Endothelial cell of umbilical vein (primary cell): Measurements from ENCODE around the gene RELT. TPM values are rescaled to one million over a fixed set of nuclear protein-coding genes. Genes with fewer than 3 reads are reported as not detected.

Source experiments
- BruUV-seq: library from RNA; stranded (reverse); fragments of 400-500 nt; replicated peaks from 2 replicates; lab custom pipeline; 2021; lab: Mats Ljungman, UMichigan
- CTCF ChIA-PET: fragments of 300-600, 350-600 bp; sonication (Branson Sonifier 250); formaldehyde crosslinking; loops from one replicate; lab custom pipeline; 2021; ENCODE audit warnings: antibody characterized with exemption, inconsistent platforms; lab: Charles Lee
- POLR2A ChIA-PET: fragments of 300-600, 350-600 bp; sonication (Branson Sonifier 250); formaldehyde crosslinking; loops from one replicate; lab custom pipeline; 2021; ENCODE audit warnings: antibody characterized with exemption, inconsistent platforms; lab: Charles Lee
- DNase-seq: peaks from one replicate; pipeline ENCODE4 v3.0.0-alpha.2; 2011; ENCODE audit warnings: low read depth, low spot score
- FAIRE-seq: peaks from 2 replicates; lab custom pipeline; 2011; peaks lifted over from hg19 to GRCh38; lab: Jason Lieb, UNC
- H2AFZ ChIP-seq: 2 replicates; pipeline ENCODE4 v1.6.0; 2012; ENCODE audit warnings: low read depth, low read length, control low read depth, inconsistent platforms
- H3K27ac ChIP-seq: 2 replicates; pipeline ENCODE4 v1.5.1; 2011; ENCODE audit warnings: low read depth, mild to moderate bottlenecking, control low read depth, low read length, moderate library complexity; ENCODE audit not compliant: insufficient read depth
- H3K27me3 ChIP-seq, 2 experiments: 2 replicates each; pipeline versions ENCODE4 v1.6.0 to v1.6.1; 2011; ENCODE audit warnings: low read length in 2 of 2, mixed read lengths in 1 of 2; ENCODE audit not compliant: control insufficient read depth in 2 of 2, insufficient read depth in 2 of 2
- H3K36me3 ChIP-seq, 2 experiments: 2 replicates in 1 of 2; 3 replicates in 1 of 2; pipeline ENCODE4 v1.5.1; 2011; ENCODE audit warnings: low read length in 2 of 2, mild to moderate bottlenecking in 1 of 2, moderate library complexity in 1 of 2; ENCODE audit not compliant: control insufficient read depth in 2 of 2, insufficient read depth in 2 of 2; ENCODE audit errors: extremely low read depth in 1 of 2
- H3K4me1 ChIP-seq: 3 replicates; pipeline ENCODE4 v1.5.1; 2011; ENCODE audit warnings: mild to moderate bottlenecking, low read length; ENCODE audit not compliant: control insufficient read depth, insufficient read depth; ENCODE audit errors: extremely low read depth
- H3K4me2 ChIP-seq: 2 replicates; pipeline ENCODE4 v1.6.1; 2011; ENCODE audit warnings: low read length, control low read depth, mixed read lengths; ENCODE audit not compliant: insufficient read depth
- H3K4me3 ChIP-seq, 3 experiments: fragments of 200-600 bp in 1 of 3; sonication (generic), shearing (Covaris generic) in 1 of 3; replicated peaks in 1 of 3; 2 replicates each; pipeline ENCODE4 v1.5.1; 2011 to 2016; ENCODE audit warnings: control low read depth in 3 of 3, low read length in 3 of 3, mild to moderate bottlenecking in 2 of 3, inconsistent platforms in 1 of 3, low read depth in 1 of 3, moderate library complexity in 1 of 3; ENCODE audit not compliant: insufficient read depth in 1 of 3
- H3K79me2 ChIP-seq: 2 replicates; pipeline ENCODE4 v1.6.0; 2012; ENCODE audit warnings: low read length, inconsistent platforms; ENCODE audit not compliant: control insufficient read depth, insufficient read depth
- H3K9ac ChIP-seq: replicated peaks from 2 replicates; pipeline ENCODE3; 2011; ENCODE audit warnings: low read length, control low read depth; ENCODE audit not compliant: insufficient read depth; ENCODE audit errors: extremely low read depth
- H3K9me1 ChIP-seq: replicated peaks from 3 replicates; pipeline ENCODE4 v1.6.0; 2011; ENCODE audit warnings: mild to moderate bottlenecking, low read length; ENCODE audit not compliant: control insufficient read depth, insufficient read depth; ENCODE audit errors: extremely low read depth
- H3K9me3 ChIP-seq: replicated peaks from 2 replicates; pipeline ENCODE4 v1.5.1; 2012; ENCODE audit warnings: low read length, inconsistent platforms; ENCODE audit not compliant: control insufficient read depth, insufficient read depth
- H4K20me1 ChIP-seq: replicated peaks from 2 replicates; pipeline ENCODE3; 2011; ENCODE audit warnings: mild to moderate bottlenecking, low read length; ENCODE audit not compliant: control insufficient read depth, insufficient read depth; ENCODE audit errors: extremely low read depth
- EZH2 ChIP-seq: IDR thresholded peaks from 2 replicates; pipeline ENCODE4 v1.6.1; 2012; ENCODE audit warnings: borderline replicate concordance, low read depth, mild to moderate bottlenecking, moderate library complexity, low read length, inconsistent platforms; ENCODE audit not compliant: severe bottlenecking
- FOS ChIP-seq: IDR thresholded peaks from 2 replicates; pipeline ENCODE4 v1.6.1; 2011; ENCODE audit warnings: mild to moderate bottlenecking, low read length, moderate library complexity, borderline replicate concordance; ENCODE audit not compliant: insufficient read depth
- GATA2 ChIP-seq: IDR thresholded peaks from 2 replicates; pipeline ENCODE4 v1.7.0; 2011; ENCODE audit warnings: low read depth, mild to moderate bottlenecking, moderate library complexity, mixed read lengths, low read length; ENCODE audit not compliant: insufficient read length, insufficient read depth
- JUN ChIP-seq: IDR thresholded peaks from 2 replicates; pipeline ENCODE4 v1.6.1; 2011; ENCODE audit warnings: borderline replicate concordance, low read depth; ENCODE audit not compliant: insufficient read length, insufficient read depth
- MYC ChIP-seq: IDR thresholded peaks from one replicate; pipeline ENCODE4 v1.6.1; 2011; ENCODE audit warnings: mild to moderate bottlenecking, low read depth, low read length
- POLR2A ChIP-seq: IDR thresholded peaks from 2 replicates; pipeline ENCODE4 v1.6.1; 2012; ENCODE audit warnings: low read depth, mild to moderate bottlenecking, control low read depth, low read length
- POLR2AphosphoS5 ChIP-seq: IDR thresholded peaks from 2 replicates; pipeline ENCODE4 v1.6.1; 2012; ENCODE audit warnings: low read depth, mild to moderate bottlenecking, control low read depth, low read length, moderate library complexity; ENCODE audit not compliant: insufficient read depth
- dilution Hi-C: fragments of 300-500 bp; cut with MboI; formaldehyde crosslinking; loops from one replicate; pipeline ENCODE4 v1.15.0; 2019; ENCODE audit warnings: low sequenced_read_pairs; ENCODE audit not compliant: extremely low pct_ligation_motif_present
- intact Hi-C: fragments of 100-400 bp; cut with micrococcal nuclease; formaldehyde crosslinking; loops from one replicate; pipeline ENCODE4 v1.10.0; 2022
- polyA plus RNA-seq, 4 experiments: library from polyadenylated mRNA; depleted of rRNA in 3 of 4; stranded (reverse) in 3 of 4; unstranded in 1 of 4; fragments of >200 nt; gene quantifications; 2 replicates each; pipeline versions ENCODE4 v1.2.1 to v1.2.3, GENCODE V29; 2011 to 2012; ENCODE audit warnings: missing spikeins in 1 of 4
- total RNA-seq: library from RNA; stranded (reverse); gene quantifications from 2 replicates; pipeline ENCODE4 v1.2.3, GENCODE V29; 2021
- TF ChIP-seq, protein P1 (sequence below): IDR thresholded peaks from 2 replicates; pipeline ENCODE4 v1.6.1; 2011; ENCODE audit not compliant: insufficient read depth, insufficient read length
- TF ChIP-seq, protein P2 (sequence below), 2 donors: IDR thresholded peaks; 1 replicate in 1 of 2; 2 replicates in 1 of 2; pipeline ENCODE4 v1.5.1; 2011; ENCODE audit warnings: low read length in 2 of 2, mild to moderate bottlenecking in 2 of 2, moderate library complexity in 2 of 2, control low read depth in 1 of 2, inconsistent platforms in 1 of 2, low read depth in 1 of 2; ENCODE audit not compliant: insufficient read depth in 1 of 2; ENCODE audit errors: extremely low read depth in 1 of 2

The RELT gene
- total and polyA plus RNA-seq, 2 donors (not counting 3 experiments of a cell fraction or from before 2014, with no cell fraction given) = 6.7 to 13.1 TPM

DNA sequence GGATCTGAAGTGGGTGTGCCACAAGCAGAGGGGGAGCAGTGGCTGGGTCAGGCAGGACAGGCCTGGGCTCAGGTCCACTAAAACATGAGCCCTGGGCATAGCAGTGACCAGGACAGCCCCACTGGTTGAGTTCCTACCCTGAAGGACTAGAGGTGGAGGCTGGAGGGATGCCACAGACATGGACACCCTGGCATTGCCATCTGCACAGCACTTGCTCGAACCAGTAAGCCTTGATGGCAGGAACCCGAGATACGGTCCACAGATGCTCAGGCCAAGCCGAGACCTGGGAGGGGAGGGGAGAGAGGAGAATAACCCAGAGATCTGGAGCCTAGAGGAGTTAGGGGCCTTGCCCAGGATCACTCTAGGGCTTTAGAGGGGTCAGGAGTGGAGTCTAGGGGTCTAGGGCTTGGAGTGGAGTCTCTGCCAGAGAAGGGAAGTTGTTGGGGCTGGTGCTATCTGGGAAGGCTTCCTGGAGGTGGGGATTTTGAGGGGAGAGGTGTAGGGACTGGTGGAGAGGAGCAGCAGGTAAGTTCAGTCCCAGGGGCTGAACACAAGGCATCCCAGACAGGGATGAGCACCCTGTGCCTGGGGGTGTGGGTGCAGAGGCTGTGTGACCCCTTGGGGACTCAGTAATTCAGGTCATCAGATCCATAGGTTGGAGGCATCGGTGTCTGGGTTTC is 30.6 kb upstream of the RELT start:
- no peaks in the 10 kb centered on the region for H3K4me1 ChIP-seq
- H3K4me3 ChIP-seq = no peak overlapping the region
- no TSS peak for BruUV-seq
- H3K4me2 ChIP-seq = no peak overlapping the region
- no peaks in the 10 kb centered on the region for H3K9me3 ChIP-seq
- no peaks in the 10 kb centered on the region for H3K79me2 ChIP-seq
- FAIRE-seq (no peak), DNase-seq (no peak)
- H3K27ac ChIP-seq = no peak overlapping the region
- dilution Hi-C loops (no loop called here), intact Hi-C loops (no loop called here)
- ChIA-PET POLR2A (no interaction called here), CTCF (interaction anchor here (1.8 kb wide), 2 partner anchors 10 to 39 kb away, joined by 7 to 10 read pairs; no protein-coding TSS in a partner anchor)
- H3K9ac ChIP-seq = no peak overlapping the region
- H3K9me1 ChIP-seq = no peaks in the 10 kb centered on the region
- no peaks in the 10 kb centered on the region for H3K27me3 ChIP-seq
- no peak overlapping the region for H2AFZ ChIP-seq
- peaks cover 0 to 11% of the 10 kb centered on the region in 2 experiments for H3K36me3 ChIP-seq
- no peak for TF ChIP-seq GATA2
- TF ChIP-seq, protein P1, sequence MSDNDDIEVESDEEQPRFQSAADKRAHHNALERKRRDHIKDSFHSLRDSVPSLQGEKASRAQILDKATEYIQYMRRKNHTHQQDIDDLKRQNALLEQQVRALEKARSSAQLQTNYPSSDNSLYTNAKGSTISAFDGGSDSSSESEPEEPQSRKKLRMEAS = no peak
- TF ChIP-seq FOS = no peak
- no peak for TF ChIP-seq POLR2A
- TF ChIP-seq JUN = no peak
- no peak for TF ChIP-seq POLR2AphosphoS5
- no peak for TF ChIP-seq MYC
- TF ChIP-seq, protein P2, sequence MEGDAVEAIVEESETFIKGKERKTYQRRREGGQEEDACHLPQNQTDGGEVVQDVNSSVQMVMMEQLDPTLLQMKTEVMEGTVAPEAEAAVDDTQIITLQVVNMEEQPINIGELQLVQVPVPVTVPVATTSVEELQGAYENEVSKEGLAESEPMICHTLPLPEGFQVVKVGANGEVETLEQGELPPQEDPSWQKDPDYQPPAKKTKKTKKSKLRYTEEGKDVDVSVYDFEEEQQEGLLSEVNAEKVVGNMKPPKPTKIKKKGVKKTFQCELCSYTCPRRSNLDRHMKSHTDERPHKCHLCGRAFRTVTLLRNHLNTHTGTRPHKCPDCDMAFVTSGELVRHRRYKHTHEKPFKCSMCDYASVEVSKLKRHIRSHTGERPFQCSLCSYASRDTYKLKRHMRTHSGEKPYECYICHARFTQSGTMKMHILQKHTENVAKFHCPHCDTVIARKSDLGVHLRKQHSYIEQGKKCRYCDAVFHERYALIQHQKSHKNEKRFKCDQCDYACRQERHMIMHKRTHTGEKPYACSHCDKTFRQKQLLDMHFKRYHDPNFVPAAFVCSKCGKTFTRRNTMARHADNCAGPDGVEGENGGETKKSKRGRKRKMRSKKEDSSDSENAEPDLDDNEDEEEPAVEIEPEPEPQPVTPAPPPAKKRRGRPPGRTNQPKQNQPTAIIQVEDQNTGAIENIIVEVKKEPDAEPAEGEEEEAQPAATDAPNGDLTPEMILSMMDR (IDR thresholded peaks at IDR 0.05; ENCODE audit: extremely low read depth in 1 of 2, insufficient read depth in 1 of 2, low read depth in 1 of 2, low read length in 2 of 2) = no peak
- TF ChIP-seq EZH2 = no peak
- no peaks in the 10 kb centered on the region for H4K20me1 ChIP-seq
